ENCODE results near the gene FUS. TPM values are rescaled to one million over a fixed set of nuclear protein-coding genes. Genes with fewer than 3 reads are reported as not detected.

The FUS gene
- total and polyA plus RNA-seq, 2 donors (not counting 3 experiments of a cell fraction or from before 2014, with no cell fraction given) = 307 to 569 TPM

DNA sequence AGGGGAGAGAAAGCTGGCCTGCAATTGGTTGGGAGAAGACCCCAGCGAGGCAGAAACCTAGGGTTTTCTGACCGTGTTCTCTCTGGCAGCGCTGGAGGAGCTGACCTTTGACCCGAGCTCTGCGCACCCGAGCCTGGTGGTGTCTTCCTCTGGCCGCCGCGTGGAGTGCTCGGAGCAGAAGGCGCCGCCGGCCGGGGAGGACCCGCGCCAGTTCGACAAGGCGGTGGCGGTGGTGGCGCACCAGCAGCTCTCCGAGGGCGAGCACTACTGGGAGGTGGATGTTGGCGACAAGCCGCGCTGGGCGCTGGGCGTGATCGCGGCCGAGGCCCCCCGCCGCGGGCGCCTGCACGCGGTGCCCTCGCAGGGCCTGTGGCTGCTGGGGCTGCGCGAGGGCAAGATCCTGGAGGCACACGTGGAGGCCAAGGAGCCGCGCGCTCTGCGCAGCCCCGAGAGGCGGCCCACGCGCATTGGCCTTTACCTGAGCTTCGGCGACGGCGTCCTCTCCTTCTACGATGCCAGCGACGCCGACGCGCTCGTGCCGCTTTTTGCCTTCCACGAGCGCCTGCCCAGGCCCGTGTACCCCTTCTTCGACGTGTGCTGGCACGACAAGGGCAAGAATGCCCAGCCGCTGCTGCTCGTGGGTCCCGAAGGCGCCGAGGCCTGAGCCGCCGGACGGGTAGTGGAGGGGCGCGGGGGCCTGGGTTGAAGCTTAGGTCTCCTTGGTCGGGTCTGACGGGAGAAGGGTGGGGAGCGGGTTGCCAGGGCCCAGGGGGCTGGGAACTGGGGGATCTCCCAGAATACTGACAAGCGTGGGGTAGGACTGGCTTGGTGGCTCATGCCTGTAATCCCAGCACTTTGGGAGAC, 44.4 kb downstream of the FUS start:
- no peaks in the 10 kb centered on the region for H3K9me3 ChIP-seq (replicated peaks; ENCODE audit: control insufficient read depth, insufficient read depth, low read length)
- ChIA-PET POLR2A (no interaction called here), CTCF (no interaction called here)
- FAIRE-seq = no peak
- BruUV-seq (replicated peaks) = no TSS peak
- no peaks in the 10 kb centered on the region for H4K20me1 ChIP-seq (replicated peaks; ENCODE audit: control insufficient read depth, extremely low read depth, insufficient read depth, low read length)
- no peaks in the 10 kb centered on the region for H3K79me2 ChIP-seq (ENCODE audit: control insufficient read depth, insufficient read depth, low read length)
- no peaks in the 10 kb centered on the region for H3K9me1 ChIP-seq (replicated peaks; ENCODE audit: control insufficient read depth, extremely low read depth, insufficient read depth, low read length)
- no peak overlapping the region for H3K4me2 ChIP-seq (ENCODE audit: insufficient read depth, low read length)
- no peak overlapping the region for H3K27ac ChIP-seq (ENCODE audit: insufficient read depth, low read depth, low read length)
- H3K4me3 ChIP-seq (replicated peaks in 1 of 3; ENCODE audit: insufficient read depth in 1 of 3, low read depth in 1 of 3, low read length in 3 of 3) = no peak overlapping the region
- H2AFZ ChIP-seq (ENCODE audit: low read depth, low read length) = no peak overlapping the region
- intact Hi-C loops (cut with micrococcal nuclease) (no loop called here), dilution Hi-C loops (cut with MboI; ENCODE audit: extremely low pct_ligation_motif_present, low sequenced_read_pairs) (no loop called here)
- no peaks in the 10 kb centered on the region for H3K4me1 ChIP-seq (ENCODE audit: control insufficient read depth, extremely low read depth, insufficient read depth, low read length)
- no peaks in the 10 kb centered on the region for H3K36me3 ChIP-seq (ENCODE audit: control insufficient read depth in 2 of 2, extremely low read depth in 1 of 2, insufficient read depth in 2 of 2, low read length in 2 of 2)
- no peak overlapping the region for H3K9ac ChIP-seq (replicated peaks; ENCODE audit: extremely low read depth, insufficient read depth, low read length)
- H3K27me3 ChIP-seq (ENCODE audit: control insufficient read depth in 2 of 2, insufficient read depth in 2 of 2, low read length in 2 of 2) = no peaks in the 10 kb centered on the region
- TF ChIP-seq POLR2A (IDR thresholded peaks at IDR 0.05; ENCODE audit: low read depth, low read length) (no peak), FOS (IDR thresholded peaks at IDR 0.05; ENCODE audit: borderline replicate concordance, insufficient read depth, low read length) (no peak), EZH2 (IDR thresholded peaks at IDR 0.05; ENCODE audit: borderline replicate concordance, low read depth, low read length, severe bottlenecking) (no peak), GATA2 (IDR thresholded peaks at IDR 0.05; ENCODE audit: insufficient read depth, insufficient read length, low read depth, low read length) (no peak), MAX (IDR thresholded peaks at IDR 0.05; ENCODE audit: insufficient read depth, insufficient read length) (no peak), MYC (IDR thresholded peaks at IDR 0.05; ENCODE audit: low read depth, low read length) (no peak), POLR2AphosphoS5 (IDR thresholded peaks at IDR 0.05; ENCODE audit: insufficient read depth, low read depth, low read length) (no peak), JUN (IDR thresholded peaks at IDR 0.05; ENCODE audit: borderline replicate concordance, insufficient read depth, insufficient read length, low read depth) (no peak)
- TF ChIP-seq, protein P1, sequence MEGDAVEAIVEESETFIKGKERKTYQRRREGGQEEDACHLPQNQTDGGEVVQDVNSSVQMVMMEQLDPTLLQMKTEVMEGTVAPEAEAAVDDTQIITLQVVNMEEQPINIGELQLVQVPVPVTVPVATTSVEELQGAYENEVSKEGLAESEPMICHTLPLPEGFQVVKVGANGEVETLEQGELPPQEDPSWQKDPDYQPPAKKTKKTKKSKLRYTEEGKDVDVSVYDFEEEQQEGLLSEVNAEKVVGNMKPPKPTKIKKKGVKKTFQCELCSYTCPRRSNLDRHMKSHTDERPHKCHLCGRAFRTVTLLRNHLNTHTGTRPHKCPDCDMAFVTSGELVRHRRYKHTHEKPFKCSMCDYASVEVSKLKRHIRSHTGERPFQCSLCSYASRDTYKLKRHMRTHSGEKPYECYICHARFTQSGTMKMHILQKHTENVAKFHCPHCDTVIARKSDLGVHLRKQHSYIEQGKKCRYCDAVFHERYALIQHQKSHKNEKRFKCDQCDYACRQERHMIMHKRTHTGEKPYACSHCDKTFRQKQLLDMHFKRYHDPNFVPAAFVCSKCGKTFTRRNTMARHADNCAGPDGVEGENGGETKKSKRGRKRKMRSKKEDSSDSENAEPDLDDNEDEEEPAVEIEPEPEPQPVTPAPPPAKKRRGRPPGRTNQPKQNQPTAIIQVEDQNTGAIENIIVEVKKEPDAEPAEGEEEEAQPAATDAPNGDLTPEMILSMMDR (IDR thresholded peaks at IDR 0.05; ENCODE audit: extremely low read depth in 1 of 2, insufficient read depth in 1 of 2, low read depth in 1 of 2, low read length in 2 of 2) = no peak
- DNase-seq (ENCODE audit: low read depth, low spot score) = no peak
